Stomach (tissue), 9 donors: Measurements from ENCODE around the gene SUSD5. TPM values are rescaled to one million over a fixed set of nuclear protein-coding genes. Genes with fewer than 3 reads are reported as not detected.

Experiments used
- DNase-seq, 2 donors: peaks; one replicate each; pipeline versions ENCODE4 v3.0.0 to v3.0.0-alpha.2; 2013 to 2019
- H3K27ac ChIP-seq, 5 donors: fragments of 200-600 bp in 4 of 5; sonication (generic) in 4 of 5; one replicate each; pipeline ENCODE4 v1.5.1; 2013 to 2019; ENCODE audit warnings: mild to moderate bottlenecking in 1 of 5, moderate library complexity in 1 of 5
- H3K27me3 ChIP-seq, 3 donors: fragments of 200-600 bp; sonication (generic); one replicate each; pipeline ENCODE4 v1.5.1; 2017 to 2019; ENCODE audit warnings: mixed run types in 1 of 3
- H3K36me3 ChIP-seq, 4 donors: fragments of 200-600 bp; sonication (generic); 1 replicate in 3 of 4; 2 replicates in 1 of 4; pipeline ENCODE4 v1.5.1; 2016 to 2019
- H3K4me1 ChIP-seq, 4 donors: fragments of 200-600 bp; sonication (generic); one replicate each; pipeline ENCODE4 v1.5.1; 2016 to 2019
- H3K4me3 ChIP-seq, 4 donors: fragments of 200-600 bp; sonication (generic) in 3 of 4; one replicate each; pipeline ENCODE4 v1.5.1; 2016 to 2019; ENCODE audit warnings: mild to moderate bottlenecking in 1 of 4
- H3K9me3 ChIP-seq, 4 donors: fragments of 200-600 bp; sonication (generic); one replicate each; pipeline ENCODE4 v1.5.1; 2016 to 2019
- EP300 ChIP-seq: sonication (generic); formaldehyde crosslinking; IDR thresholded peaks from one replicate; pipeline ENCODE4 v1.6.1; 2017; ENCODE audit warnings: antibody characterized with exemption
- POLR2A ChIP-seq, 4 donors: fragments of 450-650 bp; IDR thresholded peaks; one replicate each; pipeline ENCODE4 v1.6.1; 2016; ENCODE audit warnings: antibody characterized with exemption in 4 of 4, control low read depth in 2 of 4, mild to moderate bottlenecking in 1 of 4, moderate library complexity in 1 of 4
- POLR2AphosphoS5 ChIP-seq, 3 donors: sonication (generic); formaldehyde crosslinking; IDR thresholded peaks; one replicate each; pipeline ENCODE4 v1.6.1; 2016; ENCODE audit warnings: antibody characterized with exemption in 3 of 3
- WGBS, 5 donors: extraction: QIAGEN DNeasy Blood & Tissue Kit in 3 of 5; methylation state at CpG; one replicate each; pipeline versions ENCODE4 v1.1.5 to v1.1.7; 2013 to 2018; 5-methylcytosine and 5-hydroxymethylcytosine counted together
- intact Hi-C: fragments of 100-400 bp; cut with DNase I; formaldehyde crosslinking; loops from one replicate; pipeline ENCODE4 v1.15.1; 2023; ENCODE audit warnings: low total_unique reads
- polyA plus RNA-seq, 3 donors: library from polyadenylated mRNA; stranded (reverse); fragments of 200-250 nt; gene quantifications; one replicate each; pipeline ENCODE4 v1.2.3, GENCODE V29; 2013
- total RNA-seq, 5 donors: library from RNA; depleted of rRNA; stranded (reverse); fragments of >200 nt; gene quantifications; one replicate each; pipeline versions ENCODE4 v1.1.0 to v1.2.3, GENCODE V29; 2014 to 2016
- TF ChIP-seq, protein P1 (sequence below), 7 experiments: fragments of 450-650 bp in 4 of 7; fragments of 200-600 bp in 3 of 7; sonication (generic) in 3 of 7; IDR thresholded peaks; one replicate each; pipeline ENCODE4 v1.5.1; 2016 to 2019; ENCODE audit warnings: antibody characterized with exemption in 7 of 7, control low read depth in 2 of 7, mild to moderate bottlenecking in 1 of 7
- donor health status: healthy with polysubstance abuse.
- donor health status: Bipolar disorder and iron deficiency.
- donor health status: healthy.

The SUSD5 gene
- total and polyA plus RNA-seq, 8 donors, result 0.25 to 4.6 (median 0.58) TPM; not detected in 3

DNA sequence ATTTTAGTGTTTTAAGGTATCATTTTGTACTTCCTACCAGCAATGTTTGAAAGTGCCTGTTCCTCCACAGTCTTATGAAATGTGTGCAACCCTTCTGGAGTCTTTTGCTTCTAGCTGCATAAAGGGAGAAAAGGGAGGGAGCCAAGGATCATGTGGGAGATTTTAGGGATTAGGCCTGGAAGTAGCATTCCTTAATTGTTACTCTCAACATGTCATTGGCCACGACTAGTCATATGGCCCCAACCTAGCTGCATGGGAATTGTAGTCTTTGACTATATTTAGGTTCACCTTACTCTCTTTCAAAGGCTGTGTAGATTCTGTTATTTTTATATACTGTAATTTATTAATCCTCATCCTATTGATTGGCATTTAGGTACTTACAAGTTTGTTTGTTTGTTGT is 89.9 kb downstream of the SUSD5 start:
- WGBS, 5 donors, result 28 to 66% (median 57%) methylated on average over 1 of the region's 1 CpG
- TF ChIP-seq POLR2AphosphoS5 (IDR thresholded peaks at IDR 0.05), result no peak
- TF ChIP-seq, protein P1, sequence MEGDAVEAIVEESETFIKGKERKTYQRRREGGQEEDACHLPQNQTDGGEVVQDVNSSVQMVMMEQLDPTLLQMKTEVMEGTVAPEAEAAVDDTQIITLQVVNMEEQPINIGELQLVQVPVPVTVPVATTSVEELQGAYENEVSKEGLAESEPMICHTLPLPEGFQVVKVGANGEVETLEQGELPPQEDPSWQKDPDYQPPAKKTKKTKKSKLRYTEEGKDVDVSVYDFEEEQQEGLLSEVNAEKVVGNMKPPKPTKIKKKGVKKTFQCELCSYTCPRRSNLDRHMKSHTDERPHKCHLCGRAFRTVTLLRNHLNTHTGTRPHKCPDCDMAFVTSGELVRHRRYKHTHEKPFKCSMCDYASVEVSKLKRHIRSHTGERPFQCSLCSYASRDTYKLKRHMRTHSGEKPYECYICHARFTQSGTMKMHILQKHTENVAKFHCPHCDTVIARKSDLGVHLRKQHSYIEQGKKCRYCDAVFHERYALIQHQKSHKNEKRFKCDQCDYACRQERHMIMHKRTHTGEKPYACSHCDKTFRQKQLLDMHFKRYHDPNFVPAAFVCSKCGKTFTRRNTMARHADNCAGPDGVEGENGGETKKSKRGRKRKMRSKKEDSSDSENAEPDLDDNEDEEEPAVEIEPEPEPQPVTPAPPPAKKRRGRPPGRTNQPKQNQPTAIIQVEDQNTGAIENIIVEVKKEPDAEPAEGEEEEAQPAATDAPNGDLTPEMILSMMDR (IDR thresholded peaks at IDR 0.05), result no peak
- TF ChIP-seq POLR2A (IDR thresholded peaks at IDR 0.05), result no peak
- no peak for TF ChIP-seq EP300

GRCh38 chr3:33125840-33126239 is 92.8 kb downstream of the SUSD5 start:
- TF ChIP-seq POLR2A (IDR thresholded peaks at IDR 0.05) (no peak), POLR2AphosphoS5 (IDR thresholded peaks at IDR 0.05) (no peak), EP300 (no peak)
- TF ChIP-seq, protein P1 (IDR thresholded peaks at IDR 0.05), result no peak
- H3K27me3 ChIP-seq, result no peaks in the 10 kb centered on the region
- H3K27ac ChIP-seq, result no peak overlapping the region
- WGBS, 5 donors, result 86 to 92% (median 90%) methylated on average over 3 of the region's 3 CpGs
- DNase-seq, result no peak
- no peak overlapping the region for H3K4me3 ChIP-seq
- peaks cover 0 to 84% (median 75%) of the 10 kb centered on the region in 4 donors for H3K36me3 ChIP-seq
- no peaks in the 10 kb centered on the region for H3K9me3 ChIP-seq
- H3K4me1 ChIP-seq, result peaks cover 0 to 11% (median 7%) of the 10 kb centered on the region in 4 donors
- intact Hi-C loops, result no loop called here

More for the DNA sequence above, 89.9 kb downstream of the SUSD5 start:
- no peaks in the 10 kb centered on the region for H3K27me3 ChIP-seq
- DNase-seq, result no peak
- no peaks in the 10 kb centered on the region for H3K9me3 ChIP-seq
- H3K27ac ChIP-seq, result no peak overlapping the region
- peaks cover 16 to 84% (median 75%) of the 10 kb centered on the region in 4 donors for H3K36me3 ChIP-seq
- H3K4me3 ChIP-seq, result no peak overlapping the region
- peaks cover 3 to 25% (median 19%) of the 10 kb centered on the region in 4 donors for H3K4me1 ChIP-seq
- intact Hi-C loops, result no loop called here

DNA sequence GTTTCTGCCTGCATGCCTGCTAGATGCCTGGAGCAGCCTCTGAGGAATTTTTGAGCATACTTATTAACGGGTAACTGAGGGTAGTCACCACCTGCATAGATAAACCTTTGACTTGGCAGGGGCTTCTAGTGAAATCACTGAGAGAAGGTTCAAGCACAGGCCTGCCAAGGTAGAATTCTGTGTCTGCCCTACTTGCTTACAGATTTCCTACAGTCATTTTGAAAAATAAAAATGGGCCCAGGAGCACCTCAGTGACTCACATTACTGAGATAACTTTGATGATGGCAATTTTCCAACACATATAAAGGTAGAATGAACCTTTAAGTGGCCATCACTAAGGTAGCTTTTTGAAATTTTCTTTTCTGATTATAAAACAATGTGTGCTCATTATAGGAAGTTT is 94.0 kb downstream of the SUSD5 start:
- intact Hi-C loops, result no loop called here
- 38 to 65% (median 55%) methylated on average over 1 of the region's 1 CpG for WGBS, 5 donors
- Histone ChIP-seq H3K4me3 (no peak overlapping the region), H3K9me3 (no peaks in the 10 kb centered on the region), H3K27ac (no peak overlapping the region), H3K36me3 (peaks cover 3 to 84% (median 79%) of the 10 kb centered on the region in 4 donors), H3K4me1 (peaks cover 0 to 12% (median 3%) of the 10 kb centered on the region in 4 donors), H3K27me3 (no peaks in the 10 kb centered on the region)
- no peak for DNase-seq
- TF ChIP-seq, protein P1 (IDR thresholded peaks at IDR 0.05), result no peak
- TF ChIP-seq EP300 (no peak), POLR2AphosphoS5 (IDR thresholded peaks at IDR 0.05) (no peak), POLR2A (IDR thresholded peaks at IDR 0.05) (no peak)

DNA sequence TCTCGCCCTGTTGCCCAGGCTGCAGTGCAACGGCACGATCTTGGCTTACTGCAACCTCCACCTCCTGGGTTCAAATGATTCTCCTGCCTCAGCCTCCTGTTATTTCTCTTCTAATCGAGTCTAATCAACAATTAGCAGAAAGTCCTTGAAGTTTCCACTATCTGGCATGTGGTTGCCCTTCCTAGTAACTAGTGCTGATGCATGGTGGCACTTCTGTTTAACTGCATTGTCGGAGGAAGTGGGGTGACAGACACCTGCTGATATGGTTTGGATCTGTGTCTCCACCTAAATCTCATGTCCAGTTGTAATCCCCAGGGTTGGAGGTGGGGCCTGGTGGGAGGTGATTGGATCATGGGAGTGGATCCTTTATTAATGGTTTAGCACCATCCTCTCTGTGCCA is 95.6 kb downstream of the SUSD5 start:
- Histone ChIP-seq H3K9me3 (no peaks in the 10 kb centered on the region), H3K27ac (no peak overlapping the region), H3K27me3 (no peaks in the 10 kb centered on the region), H3K4me1 (peaks cover 0 to 27% (median 9%) of the 10 kb centered on the region in 4 donors), H3K4me3 (no peak overlapping the region), H3K36me3 (peaks cover 3 to 88% (median 77%) of the 10 kb centered on the region in 4 donors)
- DNase-seq, result no peak
- WGBS, 5 donors, result 88 to 94% (median 90%) methylated on average over 5 of the region's 5 CpGs
- intact Hi-C loops, result no loop called here
- TF ChIP-seq POLR2AphosphoS5 (IDR thresholded peaks at IDR 0.05) (no peak), EP300 (no peak), POLR2A (IDR thresholded peaks at IDR 0.05) (no peak)
- TF ChIP-seq, protein P1 (IDR thresholded peaks at IDR 0.05), result no peak
